ENCODE data around the gene SNAP91. TPM values are rescaled to one million over a fixed set of nuclear protein-coding genes. Genes with fewer than 3 reads are reported as not detected.
"Not testable (repeated sequence)": the region's sequence is repeated elsewhere in the genome, so short reads cannot be mapped to it uniquely, and the experiment has no call there.

SNAP91 gene, protein sequence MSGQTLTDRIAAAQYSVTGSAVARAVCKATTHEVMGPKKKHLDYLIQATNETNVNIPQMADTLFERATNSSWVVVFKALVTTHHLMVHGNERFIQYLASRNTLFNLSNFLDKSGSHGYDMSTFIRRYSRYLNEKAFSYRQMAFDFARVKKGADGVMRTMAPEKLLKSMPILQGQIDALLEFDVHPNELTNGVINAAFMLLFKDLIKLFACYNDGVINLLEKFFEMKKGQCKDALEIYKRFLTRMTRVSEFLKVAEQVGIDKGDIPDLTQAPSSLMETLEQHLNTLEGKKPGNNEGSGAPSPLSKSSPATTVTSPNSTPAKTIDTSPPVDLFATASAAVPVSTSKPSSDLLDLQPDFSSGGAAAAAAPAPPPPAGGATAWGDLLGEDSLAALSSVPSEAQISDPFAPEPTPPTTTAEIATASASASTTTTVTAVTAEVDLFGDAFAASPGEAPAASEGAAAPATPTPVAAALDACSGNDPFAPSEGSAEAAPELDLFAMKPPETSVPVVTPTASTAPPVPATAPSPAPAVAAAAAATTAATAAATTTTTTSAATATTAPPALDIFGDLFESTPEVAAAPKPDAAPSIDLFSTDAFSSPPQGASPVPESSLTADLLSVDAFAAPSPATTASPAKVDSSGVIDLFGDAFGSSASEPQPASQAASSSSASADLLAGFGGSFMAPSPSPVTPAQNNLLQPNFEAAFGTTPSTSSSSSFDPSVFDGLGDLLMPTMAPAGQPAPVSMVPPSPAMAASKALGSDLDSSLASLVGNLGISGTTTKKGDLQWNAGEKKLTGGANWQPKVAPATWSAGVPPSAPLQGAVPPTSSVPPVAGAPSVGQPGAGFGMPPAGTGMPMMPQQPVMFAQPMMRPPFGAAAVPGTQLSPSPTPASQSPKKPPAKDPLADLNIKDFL
- polyA plus RNA-seq (2013, experiment 1 of 2): 0.35 TPM
- 0.95 TPM for polyA plus RNA-seq (2013, experiment 2 of 2)

DNA sequence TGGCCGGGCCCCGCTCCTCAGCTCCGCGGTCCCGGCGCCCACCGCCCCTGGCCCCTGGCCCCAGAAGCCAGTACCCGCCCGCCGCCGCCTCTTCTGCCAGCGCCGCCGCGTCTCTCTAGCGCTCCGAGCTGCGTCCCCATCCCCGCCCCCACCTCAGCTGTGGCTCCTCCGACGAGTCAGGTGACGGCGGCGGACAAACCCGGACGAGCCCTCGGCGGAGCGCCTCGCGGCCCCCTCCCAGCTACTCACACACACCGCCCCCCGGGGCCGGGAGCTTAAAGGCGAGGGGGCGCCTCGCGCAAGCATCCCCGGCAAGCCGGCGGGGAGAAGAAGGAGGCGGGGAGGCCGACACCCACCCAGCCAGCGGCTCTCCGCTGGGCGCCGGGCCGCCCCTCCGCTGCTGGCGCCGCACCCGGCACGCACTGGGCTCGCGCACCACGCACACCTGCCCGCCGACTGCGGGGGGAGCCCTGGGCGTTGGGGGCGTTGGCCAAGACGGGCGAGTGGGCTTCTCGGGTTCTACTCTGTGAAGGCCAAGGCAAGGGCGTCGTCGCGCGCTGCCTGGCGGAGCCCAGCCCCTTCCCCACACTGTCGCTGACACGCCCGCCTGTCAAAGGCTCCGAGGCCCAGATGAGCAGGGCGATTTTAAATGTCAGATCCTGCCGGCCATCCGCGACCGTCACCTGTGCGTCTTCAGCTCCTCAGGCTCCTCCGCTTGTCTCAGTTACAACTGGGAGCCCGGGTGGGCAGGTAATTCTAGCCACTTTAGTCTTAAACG lies at the start of gene SNAP91:
SNAP91 (minus strand) TSS at position 132 of the 778 bp plus-strand sequence. CDS start 1,174 bp downstream, outside the sequence.
- no peak within 1 kb of the TSS; the same call in 1 of the 2 replicates for H3K9ac ChIP-seq (ENCODE audit: low read depth, low read length)
- peaks cover 2% of the 10 kb centered on the region; the same call in 1 of the 2 replicates for H3K9me3 ChIP-seq (ENCODE audit: insufficient read depth, low read depth, low read length)
- no peak within 1 kb of the TSS for H3K27ac ChIP-seq (ENCODE audit: low read depth, low read length)
- H3K36me3 ChIP-seq (ENCODE audit: insufficient read depth, low read length): no peaks in the 10 kb centered on the region
- under 1% methylated on average over 83 of the region's 83 CpGs for whole genome bisulfite sequencing
- H3K27me3 ChIP-seq (ENCODE audit: insufficient read depth, low read length): peaks cover 66% of the 10 kb centered on the region
- no peaks in the 10 kb centered on the region for H3K4me1 ChIP-seq (ENCODE audit: insufficient read depth, low read length)
- peak within 1 kb of the TSS; percentile 68 for H3K4me3 ChIP-seq (ENCODE audit: low read length)

DNA sequence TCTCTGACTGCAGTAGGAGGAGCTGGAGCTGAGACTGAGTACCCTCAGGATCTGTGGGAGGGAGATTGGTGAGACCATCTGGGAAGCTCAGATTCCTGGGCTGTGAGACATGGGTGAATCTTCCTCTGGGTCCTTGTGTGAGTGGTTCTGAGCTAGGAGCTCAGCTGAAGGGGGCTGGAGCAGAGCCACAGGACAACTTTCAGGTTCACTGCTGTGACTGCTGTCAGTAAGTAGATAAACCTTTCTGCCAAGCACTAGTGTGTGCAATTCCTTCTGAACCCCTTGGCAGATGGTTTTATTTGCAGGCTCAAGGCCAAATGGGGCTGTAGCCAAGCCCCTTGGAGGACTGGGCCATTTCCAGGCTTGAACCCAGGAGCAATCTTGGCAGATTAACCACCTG lies 49.6 kb upstream of the SNAP91 start:
- Histone ChIP-seq H3K36me3 (ENCODE audit: insufficient read depth, low read length) (no peaks in the 10 kb centered on the region), H3K27ac (ENCODE audit: low read depth, low read length) (no peak overlapping the region), H3K4me3 (ENCODE audit: low read length) (no peak overlapping the region), H3K27me3 (ENCODE audit: insufficient read depth, low read length) (no peaks in the 10 kb centered on the region), H3K4me1 (ENCODE audit: insufficient read depth, low read length) (no peaks in the 10 kb centered on the region), H3K9me3 (ENCODE audit: insufficient read depth, low read depth, low read length) (0 out of 2 replicates have a peak, but pooled peaks cover 6% of the 10 kb centered on the region), H3K9ac (ENCODE audit: low read depth, low read length) (no peak overlapping the region)

DNA sequence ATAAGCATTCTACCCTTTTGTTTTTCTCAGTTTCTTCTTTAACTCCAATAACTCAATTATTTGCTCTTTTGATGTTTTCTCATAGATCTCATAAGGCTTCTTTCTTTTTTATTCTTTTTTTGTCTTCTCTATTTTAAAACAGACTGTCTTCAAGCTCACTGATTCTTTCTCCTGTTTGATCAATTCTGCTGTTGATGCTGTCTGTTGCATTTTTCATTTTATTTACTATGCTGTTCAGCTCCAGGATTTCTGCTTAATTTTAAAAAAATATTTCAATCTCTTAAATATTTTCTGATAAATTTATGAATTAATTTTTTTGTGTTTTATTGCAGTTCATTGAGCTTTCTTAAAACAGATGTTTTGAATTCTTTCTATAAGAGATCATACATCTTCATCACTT lies 48.1 kb upstream of the SNAP91 start:
- Histone ChIP-seq H3K36me3 (ENCODE audit: insufficient read depth, low read length) (no peaks in the 10 kb centered on the region), H3K9me3 (ENCODE audit: insufficient read depth, low read depth, low read length) (0 out of 2 replicates have a peak, but pooled peaks cover 6% of the 10 kb centered on the region), H3K27me3 (ENCODE audit: insufficient read depth, low read length) (no peaks in the 10 kb centered on the region), H3K4me3 (ENCODE audit: low read length) (no peak overlapping the region), H3K9ac (ENCODE audit: low read depth, low read length) (no peak overlapping the region), H3K4me1 (ENCODE audit: insufficient read depth, low read length) (no peaks in the 10 kb centered on the region), H3K27ac (ENCODE audit: low read depth, low read length) (no peak overlapping the region)

DNA sequence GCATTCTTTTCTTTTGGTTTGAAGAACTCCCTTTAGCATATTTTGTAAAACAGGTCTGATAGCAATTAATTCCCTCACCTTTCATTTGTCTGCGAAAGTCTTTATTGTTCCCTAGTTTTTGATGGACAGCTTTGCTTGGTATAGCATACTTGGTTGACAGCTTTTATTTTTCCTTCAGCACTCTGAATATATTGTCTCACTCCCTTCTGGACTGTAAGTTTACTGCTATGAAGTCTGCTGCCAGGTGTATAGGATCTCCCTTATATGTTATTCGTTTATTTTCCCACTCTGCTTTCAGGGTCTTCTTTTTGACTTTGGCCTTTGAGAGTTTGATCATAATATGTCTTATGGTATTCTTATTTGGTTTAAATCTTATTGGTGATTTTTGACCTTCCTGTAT lies 47.7 kb upstream of the SNAP91 start:
- Histone ChIP-seq H3K9ac (ENCODE audit: low read depth, low read length) (no peak overlapping the region), H3K36me3 (ENCODE audit: insufficient read depth, low read length) (no peaks in the 10 kb centered on the region), H3K27ac (ENCODE audit: low read depth, low read length) (no peak overlapping the region), H3K27me3 (ENCODE audit: insufficient read depth, low read length) (no peaks in the 10 kb centered on the region), H3K9me3 (ENCODE audit: insufficient read depth, low read depth, low read length) (0 out of 2 replicates have a peak, but pooled peaks cover 6% of the 10 kb centered on the region), H3K4me3 (ENCODE audit: low read length) (no peak overlapping the region), H3K4me1 (ENCODE audit: insufficient read depth, low read length) (no peaks in the 10 kb centered on the region)
- 100% methylated on average over 2 of the region's 2 CpGs for WGBS

DNA sequence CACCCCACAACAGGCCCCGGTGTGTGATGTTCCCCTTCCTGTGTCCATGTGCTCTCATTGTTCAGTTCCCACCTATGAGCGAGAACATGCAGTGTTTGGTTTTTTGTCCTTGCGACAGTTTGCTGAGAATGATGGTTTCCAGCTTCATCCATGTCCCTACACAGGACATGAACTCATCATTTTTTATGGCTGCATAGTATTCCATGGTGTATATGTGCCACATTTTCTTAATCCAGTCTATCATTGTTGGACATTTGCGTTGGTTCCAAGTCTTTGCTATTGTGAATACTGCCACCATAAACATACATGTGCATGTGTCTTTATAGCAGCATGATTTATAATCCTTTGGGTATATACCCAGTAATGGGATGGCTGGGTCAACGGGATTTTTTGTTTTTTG lies 43.5 kb upstream of the SNAP91 start:
- 99% methylated on average over 5 of the region's 5 CpGs for WGBS
- H3K27ac ChIP-seq (ENCODE audit: low read depth, low read length); H3K4me3 ChIP-seq (ENCODE audit: low read length); H3K27me3 ChIP-seq (ENCODE audit: insufficient read depth, low read length); H3K9me3 ChIP-seq (ENCODE audit: insufficient read depth, low read depth, low read length); H3K4me1 ChIP-seq (ENCODE audit: insufficient read depth, low read length); H3K36me3 ChIP-seq (ENCODE audit: insufficient read depth, low read length); H3K9ac ChIP-seq (ENCODE audit: low read depth, low read length): not testable (repeated sequence)

DNA sequence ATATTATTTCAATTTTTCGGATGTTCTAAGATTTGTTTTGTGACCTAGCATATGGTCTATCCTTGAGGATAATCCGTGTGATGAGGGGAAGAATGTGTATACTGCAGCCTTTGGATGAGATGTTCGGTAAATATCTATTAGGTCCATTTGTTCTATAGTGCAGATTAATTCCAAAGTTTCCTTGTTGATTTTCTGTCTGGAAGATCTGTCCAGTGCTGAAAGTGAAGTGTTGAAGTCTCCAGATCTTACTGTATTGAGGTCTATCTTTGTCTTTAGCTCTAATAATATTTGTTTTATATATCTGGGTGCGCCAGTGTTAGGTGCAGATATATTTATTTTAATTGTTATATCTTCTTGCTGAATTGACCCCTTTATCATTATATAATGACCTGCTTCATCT lies 32.2 kb upstream of the SNAP91 start:
- H3K36me3 ChIP-seq (ENCODE audit: insufficient read depth, low read length): no peaks in the 10 kb centered on the region
- H3K4me3 ChIP-seq (ENCODE audit: low read length): no peak overlapping the region
- H3K4me1 ChIP-seq (ENCODE audit: insufficient read depth, low read length): no peaks in the 10 kb centered on the region
- WGBS: 86% methylated on average over 3 of the region's 4 CpGs
- H3K27me3 ChIP-seq (ENCODE audit: insufficient read depth, low read length): no peaks in the 10 kb centered on the region
- H3K9me3 ChIP-seq (ENCODE audit: insufficient read depth, low read depth, low read length): no peaks in the 10 kb centered on the region
- no peak overlapping the region for H3K9ac ChIP-seq (ENCODE audit: low read depth, low read length)
- no peak overlapping the region for H3K27ac ChIP-seq (ENCODE audit: low read depth, low read length)

DNA sequence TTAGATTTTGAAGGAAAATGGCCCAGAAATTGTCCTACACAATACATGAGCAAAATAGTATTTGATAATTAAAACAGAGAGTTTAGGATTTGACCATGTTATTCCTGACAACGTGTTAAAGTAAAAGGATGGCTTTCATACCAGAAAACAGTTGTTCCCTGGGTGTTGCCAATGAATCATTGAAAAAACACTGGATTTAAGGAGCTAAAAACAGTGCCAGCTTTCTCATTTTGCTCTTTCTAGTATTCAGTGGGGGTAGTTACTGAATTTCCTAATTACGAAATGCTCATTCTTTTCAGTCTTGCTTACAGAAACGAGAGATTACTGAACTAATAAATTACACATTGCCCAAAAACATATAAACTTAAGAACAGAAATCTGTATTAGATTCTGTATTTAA lies 26.6 kb upstream of the SNAP91 start:
- Histone ChIP-seq H3K9ac (ENCODE audit: low read depth, low read length) (no peak overlapping the region), H3K9me3 (ENCODE audit: insufficient read depth, low read depth, low read length) (no peaks in the 10 kb centered on the region), H3K4me1 (ENCODE audit: insufficient read depth, low read length) (no peaks in the 10 kb centered on the region), H3K27me3 (ENCODE audit: insufficient read depth, low read length) (no peaks in the 10 kb centered on the region), H3K27ac (ENCODE audit: low read depth, low read length) (no peak overlapping the region), H3K36me3 (ENCODE audit: insufficient read depth, low read length) (no peaks in the 10 kb centered on the region), H3K4me3 (ENCODE audit: low read length) (no peak overlapping the region)
- 84% methylated on average over 2 of the region's 3 CpGs for WGBS

DNA sequence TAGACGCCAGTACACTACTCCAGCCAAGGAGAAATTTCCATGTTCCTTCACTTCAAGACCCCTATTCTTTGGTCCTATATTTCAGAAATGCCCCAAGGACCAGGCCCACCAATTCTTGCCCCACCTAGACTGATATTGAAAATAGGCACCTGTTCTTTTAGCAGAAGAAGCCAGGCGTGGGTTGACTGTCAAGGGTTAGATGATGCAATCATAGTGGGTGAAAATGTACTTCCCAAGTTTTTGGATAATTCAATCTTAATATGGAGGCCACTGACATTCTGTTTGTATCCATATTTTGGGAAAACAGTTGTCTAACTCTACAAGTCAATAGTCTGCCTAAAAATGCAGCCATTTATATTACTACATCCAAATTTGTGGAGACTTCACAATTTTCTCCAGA lies 21.0 kb upstream of the SNAP91 start:
- WGBS: 88% methylated on average over 2 of the region's 2 CpGs
- no peaks in the 10 kb centered on the region for H3K9me3 ChIP-seq (ENCODE audit: insufficient read depth, low read depth, low read length)
- no peak overlapping the region for H3K9ac ChIP-seq (ENCODE audit: low read depth, low read length)
- H3K36me3 ChIP-seq (ENCODE audit: insufficient read depth, low read length): no peaks in the 10 kb centered on the region
- H3K4me1 ChIP-seq (ENCODE audit: insufficient read depth, low read length): no peaks in the 10 kb centered on the region
- no peak overlapping the region for H3K27ac ChIP-seq (ENCODE audit: low read depth, low read length)
- H3K4me3 ChIP-seq (ENCODE audit: low read length): no peak overlapping the region
- H3K27me3 ChIP-seq (ENCODE audit: insufficient read depth, low read length): no peaks in the 10 kb centered on the region

DNA sequence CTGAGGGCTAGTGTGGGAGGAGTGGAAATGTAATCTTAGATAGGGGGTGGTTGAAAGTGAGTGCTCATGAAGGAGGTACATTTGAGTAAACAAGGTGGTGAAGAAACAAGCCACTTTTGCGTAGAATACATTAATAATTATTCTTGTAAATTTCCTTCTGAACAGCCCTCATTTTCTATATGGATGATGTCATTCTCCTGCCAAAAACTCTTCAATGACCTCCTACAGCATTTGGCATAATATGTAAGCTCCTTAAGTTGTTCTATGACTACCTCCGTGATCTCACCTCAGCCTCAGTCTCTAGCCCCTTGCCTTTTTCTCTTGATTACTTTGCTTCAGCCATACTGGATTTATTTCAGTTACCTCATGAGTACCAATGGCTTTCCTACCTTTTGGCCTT lies 14.0 kb upstream of the SNAP91 start:
- no peaks in the 10 kb centered on the region for H3K27me3 ChIP-seq (ENCODE audit: insufficient read depth, low read length)
- no peaks in the 10 kb centered on the region for H3K36me3 ChIP-seq (ENCODE audit: insufficient read depth, low read length)
- H3K4me3 ChIP-seq (ENCODE audit: low read length): no peak overlapping the region
- no peak overlapping the region for H3K9ac ChIP-seq (ENCODE audit: low read depth, low read length)
- 80% methylated on average over 1 of the region's 2 CpGs for WGBS
- H3K4me1 ChIP-seq (ENCODE audit: insufficient read depth, low read length): no peaks in the 10 kb centered on the region
- peaks cover 2% of the 10 kb centered on the region; the same call in 1 of the 2 replicates for H3K9me3 ChIP-seq (ENCODE audit: insufficient read depth, low read depth, low read length)
- H3K27ac ChIP-seq (ENCODE audit: low read depth, low read length): no peak overlapping the region

DNA sequence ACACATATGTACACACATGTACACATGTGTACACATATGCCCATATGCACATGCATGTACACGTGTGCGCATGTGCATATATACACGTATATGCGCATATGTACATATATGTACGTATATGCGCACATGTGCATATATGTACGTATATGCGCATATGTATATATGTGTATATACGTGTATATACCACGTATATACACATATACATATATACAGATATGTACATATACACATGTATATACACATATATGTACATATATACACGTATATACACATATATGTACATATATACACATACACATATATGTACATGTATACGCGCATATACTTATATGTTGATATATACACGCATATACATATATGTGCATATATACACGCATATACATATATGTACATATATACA lies 8.9 kb upstream of the SNAP91 start:
- Histone ChIP-seq H3K4me1 (ENCODE audit: insufficient read depth, low read length) (no peaks in the 10 kb centered on the region), H3K36me3 (ENCODE audit: insufficient read depth, low read length) (no peaks in the 10 kb centered on the region), H3K9ac (ENCODE audit: low read depth, low read length) (no peak overlapping the region), H3K9me3 (ENCODE audit: insufficient read depth, low read depth, low read length) (peaks cover 7% of the 10 kb centered on the region; the same call in 1 of the 2 replicates), H3K27me3 (ENCODE audit: insufficient read depth, low read length) (no peaks in the 10 kb centered on the region), H3K4me3 (ENCODE audit: low read length) (no peak overlapping the region), H3K27ac (ENCODE audit: low read depth, low read length) (no peak overlapping the region)
- 93% methylated on average over 10 of the region's 15 CpGs for WGBS

All from HUES64 (cell line).